IgD-negative memory B cell (primary cell): ENCODE measurements around the gene SLC10A7. TPM values are rescaled to one million over a fixed set of nuclear protein-coding genes. Genes with fewer than 3 reads are reported as not detected.

Experiments used
- H3K27ac Mint-ChIP-seq, 3 donors: one replicate each; pipeline ENCODE4 v1.8.0; 2020 to 2022; ENCODE audit warnings: mild to moderate bottlenecking in 3 of 3, mixed read lengths in 3 of 3, moderate library complexity in 1 of 3
- H3K27me3 Mint-ChIP-seq: one replicate; pipeline ENCODE4 v1.8.0; 2021; ENCODE audit warnings: mixed read lengths
- H3K36me3 Mint-ChIP-seq: one replicate; pipeline ENCODE4 v1.8.0; 2020; ENCODE audit warnings: mild to moderate bottlenecking, mixed read lengths
- H3K4me1 Mint-ChIP-seq, 3 donors: one replicate each; pipeline ENCODE4 v1.8.0; 2020 to 2022; ENCODE audit warnings: mixed read lengths in 3 of 3, mild to moderate bottlenecking in 1 of 3
- H3K4me3 Mint-ChIP-seq, 4 donors: one replicate each; pipeline ENCODE4 v1.8.0; 2020 to 2022; ENCODE audit warnings: mild to moderate bottlenecking in 4 of 4, mixed read lengths in 4 of 4, moderate library complexity in 3 of 4
- H3K9me3 Mint-ChIP-seq, 3 donors: one replicate each; pipeline ENCODE4 v1.8.0; 2020 to 2021; ENCODE audit warnings: mixed read lengths in 3 of 3, mild to moderate bottlenecking in 1 of 3
- polyA plus RNA-seq: library from polyadenylated mRNA; unstranded; fragments of 300-500 nt; fragmentation: Illumina TruSeq; gene quantifications from one replicate; pipeline ENCODE4 v1.2.3, GENCODE V29; 2021

The SLC10A7 gene
- polyA plus RNA-seq, 1 donor from 2014 or later, result 8.3 TPM

DNA sequence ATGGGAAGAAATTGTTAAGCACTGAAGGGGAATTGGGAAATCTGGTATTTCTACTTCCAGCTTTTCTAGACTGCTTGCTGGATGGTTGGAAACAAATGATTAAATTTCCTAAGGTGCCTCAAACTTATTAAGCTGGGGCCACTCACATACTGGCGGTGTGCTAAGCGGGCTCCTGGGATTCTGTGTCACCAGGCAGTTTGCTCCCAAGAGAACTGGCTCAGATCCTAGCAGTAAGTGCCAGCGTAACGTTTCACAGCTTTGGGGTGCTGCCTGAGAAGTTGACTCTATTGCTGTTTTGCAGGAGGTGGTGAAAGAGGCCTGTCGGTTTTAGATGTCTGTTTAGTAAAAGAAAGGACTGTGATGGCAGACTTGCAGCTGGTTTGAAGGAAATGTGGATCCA, 314.3 kb downstream of the SLC10A7 start:
- Mint-ChIP-seq H3K4me1 (no peaks in the 10 kb centered on the region), H3K27me3 (no peaks in the 10 kb centered on the region), H3K4me3 (no peak overlapping the region), H3K9me3 (no peaks in the 10 kb centered on the region), H3K27ac (no peak overlapping the region), H3K36me3 (peaks cover 7% of the 10 kb centered on the region)

Other genes starting within 250 kb of the SLC10A7 start
- gene POU4F2, start 117.0 kb upstream of the SLC10A7 start, polyA plus RNA-seq, result not detected